Natural killer cell (primary cell): ENCODE measurements around the gene EPB41L4B. TPM values are rescaled to one million over a fixed set of nuclear protein-coding genes. Genes with fewer than 3 reads are reported as not detected.
"Not testable (repeated sequence)": the region's sequence is repeated elsewhere in the genome, so short reads cannot be mapped to it uniquely, and the experiment has no call there.

ENCODE experiments used
- ATAC-seq, 3 donors: fragments of 150-1000 bp in 2 of 3; fragments of 200-7000 bp in 1 of 3; cut with Tn5 transposase; 1 replicate in 1 of 3; 2 replicates in 2 of 3; pipeline ENCODE4 v1.10.0; 2021; ENCODE audit warnings: mild to moderate bottlenecking in 2 of 3, moderate library complexity in 2 of 3
- DNase-seq, 2 donors: peaks; one replicate each; pipeline versions ENCODE4 v3.0.0 to v3.0.0-alpha.2; 2013 to 2021; ENCODE audit warnings: mixed read lengths in 1 of 2
- H3K27ac ChIP-seq: one replicate; pipeline ENCODE4 v1.5.1; 2013; ENCODE audit warnings: mild to moderate bottlenecking, low read length
- H3K27me3 ChIP-seq: one replicate; pipeline ENCODE4 v1.6.1; 2013; ENCODE audit warnings: low read length; ENCODE audit not compliant: control insufficient read depth, insufficient read depth
- H3K36me3 ChIP-seq: one replicate; pipeline ENCODE4 v1.6.1; 2013; ENCODE audit warnings: low read length; ENCODE audit not compliant: control insufficient read depth, insufficient read depth
- H3K4me1 ChIP-seq: one replicate; pipeline ENCODE4 v1.6.1; 2013; ENCODE audit warnings: low read length; ENCODE audit not compliant: control insufficient read depth, insufficient read depth
- H3K4me3 ChIP-seq: one replicate; pipeline ENCODE4 v1.5.1; 2013; ENCODE audit warnings: low read length
- H3K9me3 ChIP-seq: one replicate; pipeline ENCODE4 v1.6.1; 2013; ENCODE audit warnings: low read length; ENCODE audit not compliant: control insufficient read depth, insufficient read depth
- H3K27ac Mint-ChIP-seq, 2 donors: one replicate each; pipeline ENCODE4 v1.8.0; 2022; ENCODE audit warnings: mild to moderate bottlenecking in 2 of 2, mixed read lengths in 2 of 2, moderate library complexity in 1 of 2
- H3K27me3 Mint-ChIP-seq, 2 donors: one replicate each; pipeline ENCODE4 v1.8.0; 2022; ENCODE audit warnings: low read depth in 2 of 2, mixed read lengths in 2 of 2
- H3K36me3 Mint-ChIP-seq: one replicate; pipeline ENCODE4 v1.8.0; 2022; ENCODE audit warnings: mixed read lengths
- H3K4me1 Mint-ChIP-seq, 2 donors: one replicate each; pipeline ENCODE4 v1.8.0; 2022; ENCODE audit warnings: mixed read lengths in 2 of 2
- H3K4me3 Mint-ChIP-seq: one replicate; pipeline ENCODE4 v1.8.0; 2022; ENCODE audit warnings: mild to moderate bottlenecking, moderate library complexity, mixed read lengths
- H3K9me3 Mint-ChIP-seq, 2 donors: one replicate each; pipeline ENCODE4 v1.8.0; 2022; ENCODE audit warnings: mixed read lengths in 2 of 2
- CTCF ChIP-seq: fragments of 200-600 bp; IDR thresholded peaks from one replicate; pipeline ENCODE4 v1.8.0; 2022; ENCODE audit warnings: antibody characterized with exemption
- WGBS: methylation state at CpG from one replicate; pipeline ENCODE4 v1.1.7; 2013; ENCODE audit warnings: missing lambda C conversion rate; ENCODE audit not compliant: insufficient coverage; 5-methylcytosine and 5-hydroxymethylcytosine counted together
- intact Hi-C: fragments of 100-400 bp; cut with micrococcal nuclease; formaldehyde crosslinking; loops from one replicate; pipeline ENCODE4 v1.14.2; 2022
- total RNA-seq, 4 donors: library from RNA; stranded (reverse); fragments of 120-200 nt in 1 of 4; gene quantifications; one replicate each; pipeline versions ENCODE4 v1.2.3 to v1.2.4, GENCODE V29; 2013 to 2022

The EPB41L4B gene
- total RNA-seq, 3 donors from 2014 or later (not counting 1 experiment from before 2014, with no cell fraction given), result not detected

DNA sequence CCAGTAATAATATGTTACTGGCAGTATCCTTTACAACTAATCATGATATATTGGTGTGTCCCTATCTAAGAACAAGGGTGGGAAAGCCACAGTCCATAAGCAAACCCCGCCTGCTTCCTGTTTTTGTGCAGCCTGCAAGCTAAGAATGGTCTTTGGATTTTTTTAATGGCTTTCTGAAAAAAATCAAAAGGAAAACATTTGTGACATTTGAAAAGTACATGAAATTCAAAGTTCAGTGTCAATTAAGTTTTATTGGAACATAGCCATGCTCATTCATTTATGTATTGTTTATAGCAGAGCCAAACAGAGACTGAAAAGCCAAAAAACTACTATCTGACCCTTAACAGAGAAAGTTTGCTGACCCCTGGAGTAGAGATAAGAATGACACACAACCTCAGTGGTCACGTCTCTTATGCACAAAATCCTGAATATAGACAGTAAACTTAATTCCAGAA lies 188.3 kb downstream of the EPB41L4B start:
- Histone ChIP-seq H3K27ac (no peak overlapping the region), H3K27me3 (no peaks in the 10 kb centered on the region), H3K4me3 (no peak overlapping the region), H3K36me3 (no peaks in the 10 kb centered on the region), H3K4me1 (no peaks in the 10 kb centered on the region), H3K9me3 (no peaks in the 10 kb centered on the region)
- intact Hi-C loops, result no loop called here
- WGBS, result 20% methylated on average over 1 of the region's 2 CpGs
- ATAC-seq (no peak), DNase-seq (no peak)
- TF ChIP-seq CTCF, result no peak
- Mint-ChIP-seq H3K27me3 (peaks cover 2 to 5% of the 10 kb centered on the region in 2 donors), H3K9me3 (no peaks in the 10 kb centered on the region), H3K27ac (no peak overlapping the region), H3K4me1 (no peaks in the 10 kb centered on the region), H3K36me3 (peaks cover 4% of the 10 kb centered on the region), H3K4me3 (no peak overlapping the region)

- no peaks in the 10 kb centered on the region for H3K27me3 Mint-ChIP-seq
- no peaks in the 10 kb centered on the region for H3K36me3 Mint-ChIP-seq
- WGBS, result 80% methylated on average over 3 of the region's 6 CpGs
- no peaks in the 10 kb centered on the region for H3K36me3 ChIP-seq
- no peak overlapping the region for H3K27ac ChIP-seq
- no peak overlapping the region for H3K4me3 Mint-ChIP-seq
- H3K9me3 Mint-ChIP-seq, result no peaks in the 10 kb centered on the region
- no peak overlapping the region for H3K27ac Mint-ChIP-seq
- no peak for TF ChIP-seq CTCF
- H3K9me3 ChIP-seq, result no peaks in the 10 kb centered on the region
- no peaks in the 10 kb centered on the region for H3K27me3 ChIP-seq
- no peaks in the 10 kb centered on the region for H3K4me1 Mint-ChIP-seq
- intact Hi-C loops, result no loop called here
- H3K4me3 ChIP-seq, result no peak overlapping the region
- no peak for ATAC-seq
- H3K4me1 ChIP-seq, result no peaks in the 10 kb centered on the region
- DNase-seq, result no peak
These were observed 191.2 kb downstream of the EPB41L4B start for GRCh38 chr9:109129470-109130197.

DNA sequence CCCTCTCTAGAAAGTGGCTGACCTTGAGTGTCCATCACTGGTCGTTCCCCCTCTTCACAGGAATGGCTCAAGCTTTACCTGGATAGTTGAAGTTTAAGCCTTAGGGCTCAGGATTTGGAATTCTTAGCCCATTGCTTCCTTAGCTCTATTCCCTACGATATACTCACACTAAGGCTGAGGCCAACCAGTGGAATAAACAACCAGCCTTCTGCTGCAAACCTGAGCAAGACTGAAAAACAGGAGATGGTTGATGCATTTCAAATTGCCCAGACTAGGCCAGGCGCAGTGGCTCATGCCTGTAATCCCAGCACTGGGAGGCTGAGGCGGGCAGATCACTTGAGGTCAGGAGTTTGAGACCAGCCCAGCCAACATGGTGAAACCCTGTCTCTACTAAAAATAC lies 194.2 kb downstream of the EPB41L4B start:
- H3K27ac Mint-ChIP-seq, H3K4me3 Mint-ChIP-seq, H3K4me1 ChIP-seq, H3K4me3 ChIP-seq, H3K36me3 ChIP-seq, H3K36me3 Mint-ChIP-seq, ATAC-seq, H3K4me1 Mint-ChIP-seq, H3K9me3 ChIP-seq, H3K27ac ChIP-seq, H3K9me3 Mint-ChIP-seq, H3K27me3 Mint-ChIP-seq, intact Hi-C loops, DNase-seq, H3K27me3 ChIP-seq: not testable (repeated sequence)
- WGBS, result 83% methylated on average over 4 of the region's 4 CpGs

- no peaks in the 10 kb centered on the region for H3K36me3 ChIP-seq
- Mint-ChIP-seq H3K9me3 (no peaks in the 10 kb centered on the region), H3K36me3 (no peaks in the 10 kb centered on the region), H3K4me3 (no peak overlapping the region), H3K27me3 (peaks cover 0 to 3% of the 10 kb centered on the region in 2 donors), H3K27ac (no peak overlapping the region), H3K4me1 (peaks cover 5 to 9% of the 10 kb centered on the region in 2 donors)
- WGBS, result 100% methylated on average over 1 of the region's 2 CpGs
- H3K27ac ChIP-seq, result no peak overlapping the region
- H3K9me3 ChIP-seq, result no peaks in the 10 kb centered on the region
- H3K4me3 ChIP-seq, result no peak overlapping the region
- no peaks in the 10 kb centered on the region for H3K27me3 ChIP-seq
- H3K4me1 ChIP-seq, result peaks cover 4% of the 10 kb centered on the region
- ATAC-seq, result no peak
- no peak for TF ChIP-seq CTCF
- no peak for DNase-seq
- intact Hi-C loops, result no loop called here
These were observed 196.7 kb downstream of the EPB41L4B start for GRCh38 chr9:109124121-109124520.
